HepG2 (cell line): ENCODE measurements around the gene VWA7. TPM values are rescaled to one million over a fixed set of nuclear protein-coding genes. Genes with fewer than 3 reads are reported as not detected.

Source experiments
- ARID2 ChIP-seq: sonication (generic); formaldehyde crosslinking; IDR thresholded peaks from 2 replicates; pipeline ENCODE4 v1.8.1; 2022; ENCODE audit warnings: mild to moderate bottlenecking, missing genetic modification reagents, borderline replicate concordance
- ATM ChIP-seq: fragments of 450-650 bp; IDR thresholded peaks from 2 replicates; pipeline ENCODE4 v1.7.1; 2017; ENCODE audit warnings: mild to moderate bottlenecking, borderline replicate concordance
- ELF3 ChIP-seq: IDR thresholded peaks from 2 replicates; pipeline ENCODE4 v1.6.1; 2016; ENCODE audit warnings: missing genetic modification reagents, missing compliant biosample characterization
- FLYWCH1 ChIP-seq: sonication (generic); formaldehyde crosslinking; IDR thresholded peaks from 2 replicates; pipeline ENCODE4 v1.8.1; 2023; ENCODE audit warnings: mild to moderate bottlenecking, missing genetic modification reagents
- GRHL1 ChIP-seq: sonication (generic); formaldehyde crosslinking; conservative IDR thresholded peaks from 2 replicates; pipeline ENCODE4 v1.8.0; 2022; ENCODE audit warnings: missing genetic modification reagents
- ISL2 ChIP-seq: sonication (generic); formaldehyde crosslinking; IDR thresholded peaks from 2 replicates; pipeline ENCODE4 v1.5.0; 2020; ENCODE audit warnings: missing genetic modification reagents
- MIXL1 ChIP-seq: IDR thresholded peaks from 2 replicates; pipeline ENCODE4 v1.6.1; 2016
- MYNN ChIP-seq: sonication (generic); formaldehyde crosslinking; IDR thresholded peaks from 2 replicates; pipeline ENCODE4 v1.4.0; 2020; ENCODE audit warnings: mild to moderate bottlenecking, low read depth, missing genetic modification reagents
- RELA ChIP-seq: sonication (generic); formaldehyde crosslinking; IDR thresholded peaks from 2 replicates; pipeline ENCODE4 v1.4.0; 2020; ENCODE audit warnings: missing genetic modification reagents
- RFX1 ChIP-seq: fragments of 450-650 bp; IDR thresholded peaks from 2 replicates; pipeline ENCODE4 v1.6.1; 2017
- RFXAP ChIP-seq: sonication (generic); formaldehyde crosslinking; IDR thresholded peaks from 2 replicates; pipeline ENCODE4 v1.4.0; 2020; ENCODE audit warnings: missing genetic modification reagents, borderline replicate concordance
- SNAI1 ChIP-seq: sonication (generic); formaldehyde crosslinking; IDR thresholded peaks from 2 replicates; pipeline ENCODE4 v1.5.0; 2020; ENCODE audit warnings: mild to moderate bottlenecking, missing genetic modification reagents, borderline replicate concordance
- SRSF4 ChIP-seq: fragments of 200-400 bp; formaldehyde crosslinking; IDR thresholded peaks from one replicate; pipeline ENCODE4 v1.6.1; 2018; ENCODE audit warnings: mild to moderate bottlenecking, low read depth, low read length, moderate library complexity; ENCODE audit not compliant: poor library complexity, severe bottlenecking
- ZBTB14 ChIP-seq: sonication (generic); formaldehyde crosslinking; IDR thresholded peaks from 2 replicates; pipeline ENCODE4 v1.4.0; 2020; ENCODE audit warnings: missing genetic modification reagents
- ZBTB42 ChIP-seq: sonication (generic); formaldehyde crosslinking; IDR thresholded peaks from 2 replicates; pipeline ENCODE4 v1.5.0; 2020; ENCODE audit warnings: mild to moderate bottlenecking, missing genetic modification reagents
- ZFYVE20 ChIP-seq: sonication (generic); formaldehyde crosslinking; IDR thresholded peaks from 2 replicates; pipeline ENCODE4 v1.8.0; 2023; ENCODE audit warnings: low read depth, mild to moderate bottlenecking, moderate library complexity, missing genetic modification reagents, borderline replicate concordance
- ZNF160 ChIP-seq: sonication (generic); formaldehyde crosslinking; IDR thresholded peaks from 2 replicates; pipeline ENCODE4 v1.8.0; 2022; ENCODE audit warnings: mild to moderate bottlenecking, inconsistent platforms, missing genetic modification reagents
- ZNF234 ChIP-seq: sonication (generic); formaldehyde crosslinking; conservative IDR thresholded peaks from 2 replicates; pipeline ENCODE4 v1.5.1; 2020; ENCODE audit warnings: mild to moderate bottlenecking, missing genetic modification reagents
- ZNF329 ChIP-seq: sonication (generic); formaldehyde crosslinking; IDR thresholded peaks from 2 replicates; pipeline ENCODE4 v1.9.0; 2021; ENCODE audit warnings: low read depth, mild to moderate bottlenecking, missing genetic modification reagents
- ZNF513 ChIP-seq: sonication (generic); formaldehyde crosslinking; conservative IDR thresholded peaks from 2 replicates; pipeline ENCODE4 v1.5.0; 2020; ENCODE audit warnings: missing genetic modification reagents
- ZNF569 ChIP-seq: sonication (generic); formaldehyde crosslinking; IDR thresholded peaks from 2 replicates; pipeline ENCODE4 v1.5.0; 2020; ENCODE audit warnings: mild to moderate bottlenecking, missing genetic modification reagents, moderate library complexity, borderline replicate concordance
- ZNF691 ChIP-seq: sonication (generic); formaldehyde crosslinking; IDR thresholded peaks from 2 replicates; pipeline ENCODE4 v1.4.0; 2020; ENCODE audit warnings: missing genetic modification reagents, low read depth, mild to moderate bottlenecking, borderline replicate concordance
- ZNF724P ChIP-seq: sonication (generic); formaldehyde crosslinking; IDR thresholded peaks from 2 replicates; pipeline ENCODE4 v1.8.0; 2022; ENCODE audit warnings: missing genetic modification reagents, borderline replicate concordance
- polyA plus RNA-seq, 8 experiments: library from polyadenylated mRNA; depleted of rRNA in 3 of 8; stranded (reverse) in 7 of 8; unstranded in 1 of 8; fragments of >200 nt; fragmentation: Illumina TruSeq in 4 of 8; extraction: Trizol in 4 of 8; gene quantifications; 2 replicates each; pipeline versions ENCODE4 v1.2.1 to v1.2.3, GENCODE V29; 2011 to 2016; ENCODE audit warnings: low read depth in 4 of 8, missing spikeins in 1 of 8, mixed read lengths in 1 of 8; ENCODE audit not compliant: insufficient read depth in 1 of 8
- total RNA-seq, 5 experiments: library from RNA; depleted of rRNA; stranded (reverse); fragments of >200 nt; fragmentation: Illumina TruSeq; extraction: Trizol; gene quantifications; 2 replicates each; pipeline ENCODE4 v1.2.3, GENCODE V29; 2016; ENCODE audit warnings: low read depth in 1 of 5

The VWA7 gene
- total and polyA plus RNA-seq, 2 of the 13 experiments (the other 11 are each of a cell fraction or from before 2014, with no cell fraction given), result 0.86 to 3.3 TPM

GRCh38 chr6:31737991-31738979 is 38.8 kb downstream of the VWA7 start (continued):
- no peak for TF ChIP-seq ATM
- TF ChIP-seq MYNN (CRISPR knock-in tag), result peak; percentile 82; the same call in 1 of the 2 replicates
- TF ChIP-seq ZFYVE20 (CRISPR knock-in tag), result no peak
- 0 out of 2 replicates have a peak, but pooled peaks have one; percentile 18 for TF ChIP-seq ZNF724P (CRISPR knock-in tag)
- no peak for TF ChIP-seq ZNF160
- TF ChIP-seq ZNF513 (CRISPR knock-in tag), result 0 out of 2 replicates have a peak, but pooled peaks have one; percentile 19
- TF ChIP-seq GRHL1 (CRISPR knock-in tag), result no peak
- TF ChIP-seq ZNF234, result no peak
- TF ChIP-seq RFX1, result no peak
- TF ChIP-seq ZBTB42 (CRISPR knock-in tag), result no peak
- TF ChIP-seq ZNF329 (CRISPR knock-in tag), result no peak
- TF ChIP-seq SNAI1 (CRISPR knock-in tag), result no peak
- TF ChIP-seq RELA, result peak; percentile 92; the same call in 1 of the 2 replicates
- TF ChIP-seq ISL2 (CRISPR knock-in tag), result peak; percentile 82; the same call in 1 of the 2 replicates
- no peak for TF ChIP-seq FLYWCH1 (CRISPR knock-in tag)
- no peak for TF ChIP-seq SRSF4
- TF ChIP-seq ZNF569 (CRISPR knock-in tag), result no peak
- TF ChIP-seq RFXAP (CRISPR knock-in tag), result peak; percentile 77; the same call in 1 of the 2 replicates
- peak; percentile 86 for TF ChIP-seq MIXL1 (CRISPR knock-in tag)
- TF ChIP-seq ARID2 (CRISPR knock-in tag), result no peak; the same call in 1 of the 2 replicates
- TF ChIP-seq ELF3 (CRISPR knock-in tag), result peak; percentile 85
- TF ChIP-seq ZNF691 (CRISPR knock-in tag), result peak; percentile 78; the same call in 1 of the 2 replicates
- TF ChIP-seq ZBTB14 (CRISPR knock-in tag), result peak; percentile 31; the same call in 1 of the 2 replicates
